DMS53 treated with DMSO at 0.1 percent for 48 hours (cell line): ENCODE results near the gene LIPH.

ENCODE experiments used
- DNase-seq: peaks from one replicate; lab custom pipeline; 2025; ENCODE audit not compliant: unreplicated experiment; lab: John Stamatoyannopoulos, UW

The LIPH gene

GRCh38 chr3:185540695-185541094 is 11.7 kb downstream of the LIPH start:
- no peak for DNase-seq

- no peak for DNase-seq
Measured at GRCh38 chr3:185539934-185540333, 12.5 kb downstream of the LIPH start.

- peak; percentile 76 for DNase-seq
Measured at GRCh38 chr3:185537369-185537970, 14.9 kb downstream of the LIPH start.

- DNase-seq, result no peak
Measured at GRCh38 chr3:185534511-185534910, 17.9 kb downstream of the LIPH start.

GRCh38 chr3:185532901-185533300 is 19.5 kb downstream of the LIPH start:
- DNase-seq, result no peak

GRCh38 chr3:185530856-185531255 is 21.5 kb downstream of the LIPH start:
- no peak for DNase-seq

GRCh38 chr3:185528532-185528931 is 23.9 kb downstream of the LIPH start:
- DNase-seq, result no peak

GRCh38 chr3:185527364-185527763 is 25.0 kb downstream of the LIPH start:
- no peak for DNase-seq

- no peak for DNase-seq
Measured at GRCh38 chr3:185526349-185526951, 25.9 kb downstream of the LIPH start.

- no peak for DNase-seq
Measured at GRCh38 chr3:185521349-185522138, 30.8 kb downstream of the LIPH start.

GRCh38 chr3:185519021-185519420 is 33.4 kb downstream of the LIPH start:
- no peak for DNase-seq

GRCh38 chr3:185517387-185518130 is 34.8 kb downstream of the LIPH start:
- DNase-seq, result no peak

GRCh38 chr3:185511711-185512110 is 40.7 kb downstream of the LIPH start:
- no peak for DNase-seq

GRCh38 chr3:185508335-185508991 is 43.9 kb downstream of the LIPH start:
- DNase-seq, result no peak

- no peak for DNase-seq
Measured at GRCh38 chr3:185507883-185508282, 44.5 kb downstream of the LIPH start.

GRCh38 chr3:185504636-185505035 is 47.8 kb downstream of the LIPH start:
- DNase-seq, result no peak

- no peak for DNase-seq
Measured at GRCh38 chr3:185503521-185503920, 48.9 kb downstream of the LIPH start.

GRCh38 chr3:185502987-185503386 is 49.4 kb downstream of the LIPH start:
- no peak for DNase-seq

- peak; percentile 53 for DNase-seq
Measured at GRCh38 chr3:185498503-185499396, 53.6 kb downstream of the LIPH start, which contains the start of gene TMEM41A. Gene TMEM41A, minus strand, starts transcription at chr3:185499035. Its CDS starts 74 bp downstream, at chr3:185498961.

- DNase-seq, result no peak
Measured at GRCh38 chr3:185490241-185490640, 62.1 kb downstream of the LIPH start.
